Karpas-422 (cell line): ENCODE results near the gene HCFC1R1. TPM values are rescaled to one million over a fixed set of nuclear protein-coding genes. Genes with fewer than 3 reads are reported as not detected.

Experiments
- DNase-seq: peaks from one replicate; pipeline ENCODE4 v3.0.0-alpha.2; 2015
- H2AFZ ChIP-seq: fragments of 200-600 bp; sonication (generic); 2 replicates; pipeline ENCODE4 v1.6.1; 2014; ENCODE audit warnings: antibody characterized with exemption, low read length, mixed read lengths
- H3K27ac ChIP-seq: fragments of 200-600 bp; sonication (generic); 2 replicates; pipeline ENCODE4 v1.5.1; 2014; ENCODE audit warnings: mild to moderate bottlenecking, low read length, moderate library complexity
- H3K27me3 ChIP-seq: fragments of 200-600 bp; sonication (generic); 2 replicates; pipeline ENCODE4 v1.6.1; 2014; ENCODE audit warnings: low read length, mixed read lengths
- H3K36me3 ChIP-seq: fragments of 200-600 bp; sonication (generic); 2 replicates; pipeline ENCODE4 v1.6.1; 2014; ENCODE audit warnings: low read length, mixed read lengths; ENCODE audit not compliant: insufficient read depth
- H3K4me1 ChIP-seq: fragments of 200-600 bp; sonication (generic); 2 replicates; pipeline ENCODE4 v1.6.1; 2014; ENCODE audit warnings: mild to moderate bottlenecking, low read length, mixed read lengths
- H3K4me2 ChIP-seq: fragments of 200-600 bp; sonication (generic); 2 replicates; pipeline ENCODE4 v1.6.1; 2014; ENCODE audit warnings: low read length, low read depth, mild to moderate bottlenecking; ENCODE audit not compliant: poor library complexity, severe bottlenecking
- H3K4me3 ChIP-seq: fragments of 200-600 bp; sonication (generic); 2 replicates; pipeline ENCODE4 v1.5.1; 2014; ENCODE audit warnings: mild to moderate bottlenecking, antibody characterized with exemption, low read length, mixed read lengths
- H3K79me2 ChIP-seq: fragments of 200-600 bp; sonication (generic); 2 replicates; pipeline ENCODE4 v1.6.1; 2014; ENCODE audit warnings: mild to moderate bottlenecking, low read length, mixed read lengths
- H3K9ac ChIP-seq: fragments of 200-600 bp; sonication (generic); 2 replicates; pipeline ENCODE4 v1.6.0; 2014; ENCODE audit warnings: low read length
- H3K9me2 ChIP-seq: fragments of 200-600 bp; sonication (generic), shearing (Covaris generic); replicated peaks from 2 replicates; pipeline ENCODE4 v1.6.0; 2014; ENCODE audit warnings: mild to moderate bottlenecking, low read length, moderate library complexity; ENCODE audit not compliant: insufficient read depth
- H3K9me3 ChIP-seq: fragments of 300-700, 200-600 bp; sonication (generic); 2 replicates; pipeline ENCODE4 v1.6.1; 2014; ENCODE audit warnings: low read length, mixed read lengths
- H4K20me1 ChIP-seq: fragments of 200-600 bp; sonication (generic); 2 replicates; pipeline ENCODE4 v1.6.1; 2014; ENCODE audit warnings: mild to moderate bottlenecking, antibody characterized with exemption, low read length, low read depth; ENCODE audit not compliant: insufficient read depth
- total RNA-seq: library from RNA; depleted of rRNA; stranded (reverse); fragments of >200 nt; shearing (Covaris generic); gene quantifications from 2 replicates; pipeline ENCODE4 v1.2.3, GENCODE V29; 2014; ENCODE audit warnings: low replicate concordance

Gene HCFC1R1
- total RNA-seq, 1 experiment from 2014 or later = 67.8 TPM

DNA sequence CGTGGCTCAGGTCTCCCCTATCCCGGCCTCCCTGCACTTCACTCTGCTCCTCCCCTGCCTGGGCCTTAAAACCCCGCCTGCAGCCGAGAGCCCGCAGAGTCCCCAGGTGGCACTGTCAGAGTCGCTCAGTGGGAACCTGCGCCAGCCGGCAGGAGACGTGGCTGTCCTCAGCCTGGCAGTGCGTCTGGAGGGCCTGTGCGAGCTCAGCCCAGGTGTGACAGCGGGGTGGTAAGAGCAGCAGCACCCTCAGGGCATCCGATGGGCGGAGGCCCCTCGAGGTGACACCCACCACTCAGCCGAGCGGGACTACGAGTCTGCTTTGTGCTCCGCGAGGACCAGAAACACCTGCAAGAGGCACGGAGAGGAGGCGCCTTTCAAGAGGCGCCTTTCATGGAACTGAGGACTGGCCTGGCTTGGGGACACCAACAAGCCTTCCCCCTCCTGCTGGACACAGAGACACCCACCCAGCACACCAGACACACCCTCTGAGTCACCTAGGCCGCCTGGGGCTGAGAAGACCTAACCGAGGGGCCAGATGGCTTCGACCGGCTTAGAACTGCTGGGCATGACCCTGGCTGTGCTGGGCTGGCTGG, 10.8 kb downstream of the HCFC1R1 start, which contains the start of gene CLDN9:
Gene CLDN9, plus strand, starts transcription at position 96 of the 593 bp plus-strand sequence. Its CDS starts 440 bp downstream, at position 536.
- Histone ChIP-seq H3K36me3 (no peaks in the 10 kb centered on the region), H3K4me3 (no peak within 1 kb of the TSS), H3K27me3 (no peaks in the 10 kb centered on the region), H3K9me2 (no peaks in the 10 kb centered on the region), H3K4me2 (no peak within 1 kb of the TSS), H3K9me3 (no peaks in the 10 kb centered on the region), H4K20me1 (no peaks in the 10 kb centered on the region), H3K79me2 (no peaks in the 10 kb centered on the region), H3K27ac (no peak within 1 kb of the TSS), H3K9ac (no peak within 1 kb of the TSS), H3K4me1 (no peaks in the 10 kb centered on the region), H2AFZ (no peak within 1 kb of the TSS)
- no peak for DNase-seq

GRCh38 chr16:3012246-3012645, 11.5 kb downstream of the HCFC1R1 start:
- Histone ChIP-seq H3K36me3 (no peaks in the 10 kb centered on the region), H3K9me3 (no peaks in the 10 kb centered on the region), H3K4me2 (no peak overlapping the region), H3K79me2 (no peaks in the 10 kb centered on the region), H3K4me1 (no peaks in the 10 kb centered on the region), H3K9me2 (no peaks in the 10 kb centered on the region), H4K20me1 (no peaks in the 10 kb centered on the region), H3K4me3 (no peak overlapping the region), H3K27ac (no peak overlapping the region), H3K9ac (no peak overlapping the region), H3K27me3 (no peaks in the 10 kb centered on the region), H2AFZ (no peak overlapping the region)
- no peak for DNase-seq

GRCh38 chr16:3010510-3010909, 13.2 kb downstream of the HCFC1R1 start:
- Histone ChIP-seq H2AFZ (no peak overlapping the region), H3K4me1 (no peaks in the 10 kb centered on the region), H3K9me3 (no peaks in the 10 kb centered on the region), H3K9me2 (no peaks in the 10 kb centered on the region), H3K79me2 (no peaks in the 10 kb centered on the region), H3K27ac (no peak overlapping the region), H4K20me1 (no peaks in the 10 kb centered on the region), H3K9ac (no peak overlapping the region), H3K27me3 (no peaks in the 10 kb centered on the region), H3K4me3 (no peak overlapping the region), H3K36me3 (no peaks in the 10 kb centered on the region), H3K4me2 (no peak overlapping the region)
- no peak for DNase-seq

GRCh38 chr16:3009568-3010390, 14.0 kb downstream of the HCFC1R1 start:
- H4K20me1 ChIP-seq = no peaks in the 10 kb centered on the region
- no peaks in the 10 kb centered on the region for H3K27me3 ChIP-seq
- no peaks in the 10 kb centered on the region for H3K79me2 ChIP-seq
- H3K9me3 ChIP-seq = no peaks in the 10 kb centered on the region
- H2AFZ ChIP-seq = no peak overlapping the region
- no peak for DNase-seq
- no peak overlapping the region for H3K27ac ChIP-seq
- H3K4me1 ChIP-seq = peaks cover 2% of the 10 kb centered on the region
- no peak overlapping the region for H3K4me2 ChIP-seq
- H3K9me2 ChIP-seq = no peaks in the 10 kb centered on the region
- H3K4me3 ChIP-seq = no peak overlapping the region
- no peak overlapping the region for H3K9ac ChIP-seq
- no peaks in the 10 kb centered on the region for H3K36me3 ChIP-seq

- Histone ChIP-seq H3K27me3 (no peaks in the 10 kb centered on the region), H3K27ac (no peak overlapping the region), H3K9me3 (no peaks in the 10 kb centered on the region), H3K79me2 (no peaks in the 10 kb centered on the region), H3K36me3 (no peaks in the 10 kb centered on the region), H3K4me2 (no peak overlapping the region), H3K4me1 (peaks cover 3% of the 10 kb centered on the region), H4K20me1 (no peaks in the 10 kb centered on the region), H3K9ac (no peak overlapping the region), H2AFZ (no peak overlapping the region), H3K4me3 (no peak overlapping the region), H3K9me2 (no peaks in the 10 kb centered on the region)
- DNase-seq = no peak
These were observed 15.1 kb downstream of the HCFC1R1 start for GRCh38 chr16:3008690-3009037.

DNA sequence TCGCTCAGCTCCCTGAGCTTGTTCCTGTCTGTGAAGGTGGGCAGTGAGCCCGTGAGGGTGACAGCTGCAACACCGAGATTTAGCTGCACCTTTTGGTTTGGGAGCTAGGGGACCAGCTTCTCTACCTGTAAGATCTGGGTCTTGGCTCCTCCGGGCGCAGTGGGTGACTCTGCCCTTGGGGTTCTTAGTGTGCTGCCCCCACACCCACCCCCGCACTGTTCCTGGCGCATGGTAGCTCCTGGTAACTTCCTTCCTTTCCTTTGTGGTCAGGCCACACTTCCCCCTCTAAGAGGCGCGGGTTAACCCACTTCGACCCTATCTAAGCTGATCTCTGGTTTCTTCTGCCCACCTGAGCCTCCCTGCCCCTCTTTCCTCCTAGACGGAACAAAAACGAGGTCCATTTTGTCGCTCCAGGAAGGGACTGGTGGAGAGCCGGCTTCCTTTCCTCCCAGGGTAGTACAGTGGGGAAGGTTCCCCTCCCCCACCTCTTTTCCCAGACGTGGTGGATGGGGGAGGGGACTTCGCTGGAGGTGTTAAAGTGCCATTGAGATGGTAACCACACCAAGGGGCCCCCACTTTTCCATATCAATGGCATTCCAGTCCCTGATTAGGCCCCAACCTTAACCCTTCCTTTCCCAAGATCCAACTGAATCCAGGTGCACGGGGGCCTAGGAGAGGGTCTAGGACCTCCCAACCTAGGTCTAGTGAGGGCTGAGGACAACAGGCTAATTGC, 15.6 kb downstream of the HCFC1R1 start:
- Histone ChIP-seq H3K9me2 (no peaks in the 10 kb centered on the region), H3K9ac (no peak overlapping the region), H3K27me3 (no peaks in the 10 kb centered on the region), H3K9me3 (no peaks in the 10 kb centered on the region), H3K36me3 (no peaks in the 10 kb centered on the region), H3K4me2 (no peak overlapping the region), H3K79me2 (no peaks in the 10 kb centered on the region), H3K4me3 (no peak overlapping the region), H4K20me1 (no peaks in the 10 kb centered on the region), H3K27ac (no peak overlapping the region), H3K4me1 (peaks cover 3% of the 10 kb centered on the region), H2AFZ (no peak overlapping the region)
- no peak for DNase-seq

DNA sequence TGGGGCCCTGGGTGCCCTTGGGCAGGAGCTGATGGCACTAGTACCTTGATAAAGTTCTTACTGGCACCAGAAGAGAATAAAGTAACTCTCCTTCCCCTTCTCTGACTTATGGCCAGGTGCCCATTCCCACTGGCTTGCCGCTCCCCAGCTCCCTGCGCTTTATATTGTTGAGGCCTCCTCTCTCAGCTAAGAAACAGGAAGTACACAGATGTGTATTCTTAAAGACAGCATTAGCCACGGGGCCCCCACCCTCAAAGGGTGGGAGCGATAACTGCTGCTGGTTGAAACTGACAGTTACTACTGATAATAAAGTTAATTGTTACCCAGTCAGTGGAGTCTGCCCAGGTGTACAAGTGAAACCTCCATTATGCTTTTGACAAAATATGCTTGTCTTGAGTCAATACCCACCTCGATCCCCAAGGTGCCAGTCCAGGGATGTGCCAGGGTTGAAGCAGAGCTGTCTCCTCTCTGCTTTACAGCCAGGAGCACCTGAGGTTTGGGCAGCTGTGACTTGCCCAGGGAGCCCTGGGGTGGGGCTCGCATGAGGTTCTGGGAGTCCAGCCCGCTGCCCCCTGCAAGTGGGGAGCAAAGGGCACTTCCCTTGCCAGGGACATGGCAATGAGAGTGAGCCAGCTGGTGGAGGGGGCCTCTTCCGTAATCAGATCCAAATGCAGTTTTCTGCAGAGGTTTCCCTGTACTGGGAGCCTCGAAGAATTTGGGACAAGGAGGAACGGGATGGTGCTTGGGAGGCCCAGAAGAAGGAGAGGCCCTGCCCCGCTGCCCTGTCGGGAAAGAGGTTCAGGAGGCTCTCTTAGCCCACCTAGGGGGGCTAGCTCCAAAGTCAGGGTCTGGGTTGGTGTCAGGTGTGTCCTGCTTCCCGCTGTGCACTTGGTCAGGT, 16.4 kb downstream of the HCFC1R1 start:
- Histone ChIP-seq H3K79me2 (no peaks in the 10 kb centered on the region), H3K4me1 (peaks cover 3% of the 10 kb centered on the region), H4K20me1 (no peaks in the 10 kb centered on the region), H3K4me2 (no peak overlapping the region), H3K9me2 (no peaks in the 10 kb centered on the region), H3K9me3 (no peaks in the 10 kb centered on the region), H3K27me3 (no peaks in the 10 kb centered on the region), H3K27ac (no peak overlapping the region), H2AFZ (no peak overlapping the region), H3K9ac (no peak overlapping the region), H3K4me3 (no peak overlapping the region), H3K36me3 (no peaks in the 10 kb centered on the region)
- DNase-seq = no peak
